Measurements from ENCODE around the gene TCHP. TPM values are rescaled to one million over a fixed set of nuclear protein-coding genes. Genes with fewer than 3 reads are reported as not detected.

Gene TCHP
- total RNA-seq, 1 donor, result 11.5 TPM

- TF ChIP-seq CTCF (IDR thresholded peaks at IDR 0.05; ENCODE audit: insufficient read depth, low read length), result no peak
- DNase-seq (ENCODE audit: low read depth), result no peak
- H3K4me3 ChIP-seq (ENCODE audit: low read depth, low read length), result no peak overlapping the region
These were observed 12.8 kb downstream of the TCHP start for GRCh38 chr12:109912855-109913321.

GRCh38 chr12:109914461-109914860 lies 14.4 kb downstream of the TCHP start:
- no peak for TF ChIP-seq CTCF (IDR thresholded peaks at IDR 0.05; ENCODE audit: insufficient read depth, low read length)
- DNase-seq (ENCODE audit: low read depth), result no peak
- H3K4me3 ChIP-seq (ENCODE audit: low read depth, low read length), result no peak overlapping the region

GRCh38 chr12:109915171-109916040 lies 15.3 kb downstream of the TCHP start:
- no peak for DNase-seq (ENCODE audit: low read depth)
- TF ChIP-seq CTCF (IDR thresholded peaks at IDR 0.05; ENCODE audit: insufficient read depth, low read length), result no peak
- H3K4me3 ChIP-seq (ENCODE audit: low read depth, low read length), result no peak overlapping the region

- H3K4me3 ChIP-seq (ENCODE audit: low read depth, low read length), result no peak overlapping the region
- no peak for TF ChIP-seq CTCF (IDR thresholded peaks at IDR 0.05; ENCODE audit: insufficient read depth, low read length)
- DNase-seq (ENCODE audit: low read depth), result no peak
These were observed 16.0 kb downstream of the TCHP start for GRCh38 chr12:109916045-109916444.

- no peak for TF ChIP-seq CTCF (IDR thresholded peaks at IDR 0.05; ENCODE audit: insufficient read depth, low read length)
- no peak overlapping the region for H3K4me3 ChIP-seq (ENCODE audit: low read depth, low read length)
- DNase-seq (ENCODE audit: low read depth), result no peak
These were observed 19.4 kb downstream of the TCHP start for GRCh38 chr12:109919456-109919855.

- no peak overlapping the region for H3K4me3 ChIP-seq (ENCODE audit: low read depth, low read length)
- no peak for DNase-seq (ENCODE audit: low read depth)
- TF ChIP-seq CTCF (IDR thresholded peaks at IDR 0.05; ENCODE audit: insufficient read depth, low read length), result no peak
These were observed 20.2 kb downstream of the TCHP start for GRCh38 chr12:109920261-109920780.
